ENCODE results near the gene IFNA1.

IFNA1 gene

GRCh38 chr9:21470126-21470525 lies 29.9 kb downstream of the IFNA1 start:
- no peak for DNase-seq (ENCODE audit: low spot score)
- TF ChIP-seq CTCF (IDR thresholded peaks at IDR 0.05; ENCODE audit: extremely low read depth, missing control alignments) = no peak

GRCh38 chr9:21473236-21473635 lies 33.0 kb downstream of the IFNA1 start:
- TF ChIP-seq CTCF (IDR thresholded peaks at IDR 0.05; ENCODE audit: extremely low read depth, missing control alignments) = no peak
- DNase-seq (ENCODE audit: low spot score) = no peak

GRCh38 chr9:21477466-21477865 lies 37.2 kb downstream of the IFNA1 start:
- TF ChIP-seq CTCF (IDR thresholded peaks at IDR 0.05; ENCODE audit: extremely low read depth, missing control alignments) = no peak
- no peak for DNase-seq (ENCODE audit: low spot score)

- DNase-seq (ENCODE audit: low spot score) = no peak
- no peak for TF ChIP-seq CTCF (IDR thresholded peaks at IDR 0.05; ENCODE audit: extremely low read depth, missing control alignments)
Observed at GRCh38 chr9:21479152-21479702, 39.0 kb downstream of the IFNA1 start.

GRCh38 chr9:21481470-21482056 lies 41.3 kb downstream of the IFNA1 start:
- no peak for DNase-seq (ENCODE audit: low spot score)

GRCh38 chr9:21482213-21482612 lies 42.0 kb downstream of the IFNA1 start, which contains the start of gene IFNE:
IFNE (minus strand) TSS chr9:21482313; CDS start chr9:21481694, 619 bp downstream.
- TF ChIP-seq CTCF (IDR thresholded peaks at IDR 0.05; ENCODE audit: extremely low read depth, missing control alignments) = no peak
- DNase-seq (ENCODE audit: low spot score) = no peak

More at GRCh38 chr9:21481470-21482056, 41.3 kb downstream of the IFNA1 start:
- no peak for TF ChIP-seq CTCF (IDR thresholded peaks at IDR 0.05; ENCODE audit: extremely low read depth, missing control alignments)

Data from GM20000 (cell line).